Spleen (tissue), 7 donors: ENCODE results near the gene PVALEF.

Experiments used
- CTCF ChIP-seq, 11 experiments: fragments of 200-600 bp in 7 of 11; fragments of 450-650 bp in 4 of 11; sonication (generic) in 4 of 11; IDR thresholded peaks in 8 of 11; conservative IDR thresholded peaks in 3 of 11; 1 replicate in 7 of 11; 2 replicates in 4 of 11; pipeline versions ENCODE4 v1.4.0 to v1.8.0; 2016 to 2021; ENCODE audit warnings: antibody characterized with exemption in 11 of 11, inconsistent platforms in 4 of 11, mild to moderate bottlenecking in 1 of 11
- POLR2AphosphoS5 ChIP-seq, 3 donors: sonication (generic); formaldehyde crosslinking; IDR thresholded peaks; one replicate each; pipeline ENCODE4 v1.5.1; 2017; ENCODE audit warnings: antibody characterized with exemption in 3 of 3
- donor health status: DM: no; HTN: no; CAD: no; lungs with moderate emphysema.
- donor health status: DM: no; HTN: no; CAD: no.
- donor health status: DM: no; HTN: no; CAD: no.

- TF ChIP-seq CTCF (IDR thresholded peaks at IDR 0.05 in 8 of 11, conservative IDR thresholded peaks at IDR 0.05 in 3 of 11), result no peak
- no peak for TF ChIP-seq POLR2AphosphoS5 (IDR thresholded peaks at IDR 0.05)
These were observed 57.3 kb downstream of the PVALEF start for GRCh38 chr17:81222620-81222905.
